Measurements from ENCODE around the gene RSPRY1.

Gene RSPRY1

GRCh38 chr16:57152096-57153093, 33.7 kb upstream of the RSPRY1 start:
- no peak for DNase-seq (ENCODE audit: extremely low spot score)
- ChIA-PET CTCF (interaction anchor here (1.0 to 3.2 kb wide), 12 partner anchors 9 to 367 kb away, joined by 3 to 10 read pairs (median 4); partner anchors contain the start of gene CPNE2), POLR2A (interaction anchor here (1.0 kb wide), 1 partner anchor 220 kb away, joined by 3 read pairs; the partner anchor contains the start of gene HERPUD1)
- no peak for TF ChIP-seq CTCF (IDR thresholded peaks at IDR 0.05; ENCODE audit: control extremely low read depth, extremely low read depth, low read depth, missing control alignments)

GRCh38 chr16:57153841-57154240, 32.3 kb upstream of the RSPRY1 start:
- no peak for DNase-seq (ENCODE audit: extremely low spot score)
- ChIA-PET POLR2A (interaction anchor here (0.6 kb wide), 1 partner anchor 36 kb away, joined by 3 read pairs; no protein-coding TSS in a partner anchor), CTCF (interaction anchor here (1.3 to 2.9 kb wide), 2 partner anchors 9 to 61 kb away, joined by 3 to 9 read pairs; partner anchors contain the start of gene CPNE2)
- TF ChIP-seq CTCF (IDR thresholded peaks at IDR 0.05; ENCODE audit: control extremely low read depth, extremely low read depth, low read depth, missing control alignments) = no peak

- ChIA-PET POLR2A (no interaction called here), CTCF (interaction anchor here (0.6 to 2.9 kb wide), 4 partner anchors 11 to 364 kb away, joined by 3 to 9 read pairs (median 4); partner anchors contain the start of gene CPNE2)
- no peak for DNase-seq (ENCODE audit: extremely low spot score)
- no peak for TF ChIP-seq CTCF (IDR thresholded peaks at IDR 0.05; ENCODE audit: control extremely low read depth, extremely low read depth, low read depth, missing control alignments)
Measured at GRCh38 chr16:57155702-57156350, 30.3 kb upstream of the RSPRY1 start.

GRCh38 chr16:57156351-57156703, 29.8 kb upstream of the RSPRY1 start:
- ChIA-PET POLR2A (no interaction called here), CTCF (interaction anchor here (0.6 to 2.9 kb wide), 4 partner anchors 12 to 363 kb away, joined by 3 to 9 read pairs (median 4); partner anchors contain the start of gene CPNE2)
- TF ChIP-seq CTCF (IDR thresholded peaks at IDR 0.05; ENCODE audit: control extremely low read depth, extremely low read depth, low read depth, missing control alignments) = no peak
- DNase-seq (ENCODE audit: extremely low spot score) = no peak

GRCh38 chr16:57157533-57157932, 28.6 kb upstream of the RSPRY1 start:
- DNase-seq (ENCODE audit: extremely low spot score) = no peak
- ChIA-PET CTCF (interaction anchor here (1.3 kb wide), 1 partner anchor 13 kb away, joined by 4 read pairs; no protein-coding TSS in a partner anchor), POLR2A (no interaction called here)
- TF ChIP-seq CTCF (IDR thresholded peaks at IDR 0.05; ENCODE audit: control extremely low read depth, extremely low read depth, low read depth, missing control alignments) = no peak

- CTCF ChIA-PET = interaction anchor here (1.2 to 1.6 kb wide), 2 partner anchors 15 to 67 kb away, joined by 3 to 7 read pairs; partner anchors contain the start of gene CPNE2
- no peak for DNase-seq (ENCODE audit: extremely low spot score)
- POLR2A ChIA-PET = no interaction called here
- no peak for TF ChIP-seq CTCF (IDR thresholded peaks at IDR 0.05; ENCODE audit: control extremely low read depth, extremely low read depth, low read depth, missing control alignments)
Measured at GRCh38 chr16:57159447-57159846, 26.7 kb upstream of the RSPRY1 start.

Measured in GM10248 (cell line).